IMR-90 (cell line): Measurements from ENCODE around the gene PRAMEF8. TPM values are rescaled to one million over a fixed set of nuclear protein-coding genes. Genes with fewer than 3 reads are reported as not detected.
"Not testable (repeated sequence)": the region's sequence is repeated elsewhere in the genome, so short reads cannot be mapped to it uniquely, and the experiment has no call there.

ENCODE experiments used
- ATAC-seq: fragments of 200-7000 bp; cut with Tn5 transposase; 2 replicates; pipeline ENCODE4 v1.9.1; 2020; ENCODE audit warnings: low read depth, mild to moderate bottlenecking, moderate library complexity
- BruUV-seq: library from RNA; stranded (reverse); fragments of 400-500 nt; replicated peaks from 2 replicates; lab custom pipeline; 2021; lab: Mats Ljungman, UMichigan
- CTCF ChIA-PET: fragments of 300-600 bp; formaldehyde crosslinking; extraction: SDS; loops from one replicate; lab custom pipeline; 2021; ENCODE audit warnings: antibody characterized with exemption; lab: Yijun Ruan, JAX
- POLR2A ChIA-PET: fragments of 300-600 bp; sonication (Branson Sonifier 250); formaldehyde crosslinking; loops from one replicate; lab custom pipeline; 2022; ENCODE audit warnings: antibody characterized with exemption; ENCODE audit not compliant: unreplicated experiment; lab: Charles Lee
- DNase-seq: peaks from one replicate; pipeline ENCODE4 v3.0.0; 2013
- H2AFZ ChIP-seq: replicated peaks from 2 replicates; pipeline ENCODE3; 2013; ENCODE audit warnings: low read length, mild to moderate bottlenecking; ENCODE audit not compliant: poor library complexity
- H2AK5ac ChIP-seq: 2 replicates; pipeline ENCODE4 v1.6.1; 2013; ENCODE audit warnings: low read depth, low read length, inconsistent platforms
- H2AK9ac ChIP-seq: replicated peaks from 2 replicates; pipeline ENCODE3; 2013; ENCODE audit warnings: mild to moderate bottlenecking, low read depth, low read length, moderate library complexity; ENCODE audit not compliant: poor library complexity
- H2BK120ac ChIP-seq: 2 replicates; pipeline ENCODE4 v1.6.1; 2013; ENCODE audit warnings: low read depth, low read length, inconsistent platforms
- H2BK15ac ChIP-seq: 3 replicates; pipeline ENCODE4 v1.6.1; 2013; ENCODE audit warnings: low read depth, low read length, inconsistent platforms
- H2BK20ac ChIP-seq: 2 replicates; pipeline ENCODE4 v1.6.1; 2013; ENCODE audit warnings: low read depth, mild to moderate bottlenecking, inconsistent platforms, low read length, moderate library complexity
- H2BK5ac ChIP-seq: 2 replicates; pipeline ENCODE4 v1.6.1; 2013; ENCODE audit warnings: mild to moderate bottlenecking, low read depth, low read length, inconsistent platforms; ENCODE audit not compliant: poor library complexity, severe bottlenecking
- H3K14ac ChIP-seq: replicated peaks from 2 replicates; pipeline ENCODE4 v1.6.1; 2013; ENCODE audit warnings: low read depth, low read length, inconsistent platforms
- H3K18ac ChIP-seq: 2 replicates; pipeline ENCODE4 v1.6.1; 2013; ENCODE audit warnings: low read depth, low read length, control low read depth
- H3K23ac ChIP-seq: 2 replicates; pipeline ENCODE4 v1.6.1; 2013; ENCODE audit warnings: low read depth, low read length, inconsistent platforms
- H3K27ac ChIP-seq: 2 replicates; pipeline ENCODE4 v1.5.1; 2013; ENCODE audit warnings: mild to moderate bottlenecking, control low read depth, low read length; ENCODE audit not compliant: insufficient read depth
- H3K27me3 ChIP-seq: 2 replicates; pipeline ENCODE4 v1.6.1; 2013; ENCODE audit warnings: low read length; ENCODE audit not compliant: control insufficient read depth, insufficient read depth
- H3K36me3 ChIP-seq: 2 replicates; pipeline ENCODE4 v1.6.1; 2013; ENCODE audit warnings: low read length, mixed read lengths; ENCODE audit not compliant: control insufficient read depth, insufficient read depth
- H3K4ac ChIP-seq: 2 replicates; pipeline ENCODE4 v1.6.1; 2013; ENCODE audit warnings: low read depth, low read length, inconsistent platforms
- H3K4me1 ChIP-seq: 2 replicates; pipeline ENCODE4 v1.6.1; 2013; ENCODE audit warnings: low read length, mixed read lengths; ENCODE audit not compliant: control insufficient read depth, insufficient read depth
- H3K4me2 ChIP-seq: 2 replicates; pipeline ENCODE4 v1.6.1; 2013; ENCODE audit warnings: low read depth, mild to moderate bottlenecking, control low read depth, low read length, moderate library complexity
- H3K4me3 ChIP-seq: 2 replicates; pipeline ENCODE4 v1.5.1; 2013; ENCODE audit warnings: low read depth, mild to moderate bottlenecking, control low read depth, low read length, moderate library complexity; ENCODE audit not compliant: insufficient read depth
- H3K56ac ChIP-seq: 2 replicates; pipeline ENCODE4 v1.6.1; 2013; ENCODE audit warnings: low read length, inconsistent platforms; ENCODE audit not compliant: insufficient read depth; ENCODE audit errors: extremely low read depth
- H3K79me1 ChIP-seq, 2 experiments: 2 replicates each; pipeline ENCODE4 v1.6.1; 2013; ENCODE audit warnings: low read length in 2 of 2, inconsistent platforms in 1 of 2, low read depth in 1 of 2
- H3K9ac ChIP-seq: 2 replicates; pipeline ENCODE4 v1.6.1; 2013; ENCODE audit warnings: low read depth, low read length, control low read depth
- H3K9me1 ChIP-seq: 2 replicates; pipeline ENCODE4 v1.6.1; 2013; ENCODE audit warnings: low read length, inconsistent platforms; ENCODE audit not compliant: insufficient read depth
- H3K9me3 ChIP-seq: 2 replicates; pipeline ENCODE4 v1.6.1; 2013; ENCODE audit warnings: low read length; ENCODE audit not compliant: control insufficient read depth, insufficient read depth
- H4K20me1 ChIP-seq: 2 replicates; pipeline ENCODE4 v1.6.1; 2013; ENCODE audit warnings: low read length, inconsistent platforms; ENCODE audit not compliant: insufficient read depth
- H4K5ac ChIP-seq: 2 replicates; pipeline ENCODE4 v1.6.1; 2013; ENCODE audit warnings: mild to moderate bottlenecking, low read depth, low read length, control low read depth
- H4K8ac ChIP-seq, 2 experiments: 2 replicates each; pipeline ENCODE4 v1.6.1; 2013; ENCODE audit warnings: low read depth in 2 of 2, low read length in 2 of 2, control low read depth in 1 of 2, inconsistent platforms in 1 of 2
- H4K91ac ChIP-seq: 2 replicates; pipeline ENCODE4 v1.6.1; 2013; ENCODE audit warnings: low read depth, low read length, inconsistent platforms; ENCODE audit not compliant: insufficient read depth
- WGBS, 2 experiments: methylation state at CpG; one replicate each; pipeline versions ENCODE4 v1.1.5 to v1.1.7; 2013; ENCODE audit warnings: missing lambda C conversion rate in 2 of 2; ENCODE audit not compliant: insufficient read length in 1 of 2; ENCODE audit errors: extremely low coverage in 2 of 2; 5-methylcytosine and 5-hydroxymethylcytosine counted together
- dilution Hi-C: fragments of 300-500 bp; cut with HindIII; formaldehyde crosslinking; loops from one replicate; pipeline ENCODE4 v1.14.3; 2018; ENCODE audit warnings: low sequenced_read_pairs; ENCODE audit not compliant: unreplicated experiment
- in situ Hi-C: fragments of 300-500 bp; cut with MboI; formaldehyde crosslinking; loops from 3 replicates; pipeline ENCODE4 v1.14.3; 2019; ENCODE audit warnings: low sequenced_read_pairs, inconsistent platforms, mixed read lengths
- intact Hi-C: fragments of 100-400 bp; cut with micrococcal nuclease; formaldehyde crosslinking; loops from 2 replicates; pipeline ENCODE4 v1.10.0; 2022
- polyA plus RNA-seq, 3 experiments: library from polyadenylated mRNA; depleted of rRNA; stranded (reverse); fragments of >200 nt; gene quantifications; 2 replicates each; pipeline ENCODE4 v1.2.3, GENCODE V29; 2012; ENCODE audit warnings: low replicate concordance in 1 of 3
- total RNA-seq: library from RNA; depleted of rRNA; stranded (reverse); fragments of >200 nt; gene quantifications from 2 replicates; pipeline ENCODE4 v1.2.3, GENCODE V29; 2012

Gene PRAMEF8
- total and polyA plus RNA-seq, 2 of the 4 experiments (the other 2 are of a cell fraction) = not detected

- intact Hi-C loops, H4K5ac ChIP-seq, H3K56ac ChIP-seq, H2AK5ac ChIP-seq, in situ Hi-C loops, CTCF ChIA-PET, POLR2A ChIA-PET, H3K36me3 ChIP-seq, H3K4ac ChIP-seq, H3K27me3 ChIP-seq, H3K18ac ChIP-seq, H3K9ac ChIP-seq, H3K27ac ChIP-seq, H2BK20ac ChIP-seq, H3K4me2 ChIP-seq, H3K79me1 ChIP-seq, H2BK5ac ChIP-seq, H2BK120ac ChIP-seq, BruUV-seq, H4K8ac ChIP-seq, H3K9me1 ChIP-seq, DNase-seq, H3K4me3 ChIP-seq, H4K91ac ChIP-seq, H2AFZ ChIP-seq, H3K4me1 ChIP-seq, H3K23ac ChIP-seq, H2BK15ac ChIP-seq, H4K20me1 ChIP-seq, ATAC-seq, H2AK9ac ChIP-seq, H3K14ac ChIP-seq, dilution Hi-C loops: not testable (repeated sequence)
- 69% methylated on average over 2 of the region's 2 CpGs; no CpG with 5 or more reads in 1 of the 2 experiments for WGBS, 2 experiments
- peaks cover 18% of the 10 kb centered on the region for H3K9me3 ChIP-seq
Measured at GRCh38 chr1:13246554-13246871, 38.4 kb downstream of the PRAMEF8 start.

GRCh38 chr1:13245841-13246553 is 38.9 kb downstream of the PRAMEF8 start:
- H3K4me3 ChIP-seq, CTCF ChIA-PET, H4K91ac ChIP-seq, H2AK9ac ChIP-seq, H2BK20ac ChIP-seq, H3K4me1 ChIP-seq, H3K36me3 ChIP-seq, intact Hi-C loops, H3K18ac ChIP-seq, H4K5ac ChIP-seq, H3K14ac ChIP-seq, BruUV-seq, H3K9me1 ChIP-seq, H2BK15ac ChIP-seq, H3K27ac ChIP-seq, H3K23ac ChIP-seq, H2BK5ac ChIP-seq, H3K4ac ChIP-seq, DNase-seq, H2BK120ac ChIP-seq, H3K27me3 ChIP-seq, H3K4me2 ChIP-seq, H4K20me1 ChIP-seq, in situ Hi-C loops, H2AK5ac ChIP-seq, H4K8ac ChIP-seq, POLR2A ChIA-PET, H2AFZ ChIP-seq, H3K79me1 ChIP-seq, dilution Hi-C loops, H3K9ac ChIP-seq, ATAC-seq, H3K56ac ChIP-seq: not testable (repeated sequence)
- peaks cover 18% of the 10 kb centered on the region for H3K9me3 ChIP-seq
- WGBS, 2 experiments = 45% methylated on average over 5 of the region's 5 CpGs; no CpG with 5 or more reads in 1 of the 2 experiments
